A673 (cell line): ENCODE data around the gene PCK1. TPM values are rescaled to one million over a fixed set of nuclear protein-coding genes. Genes with fewer than 3 reads are reported as not detected.

Experiments used
- BruUV-seq: library from RNA; stranded (reverse); fragments of 400-500 nt; replicated peaks from 2 replicates; lab custom pipeline; 2021; lab: Mats Ljungman, UMichigan
- CTCF ChIA-PET: fragments of 300-600 bp; sonication (Branson Sonifier 250); formaldehyde crosslinking; loops from one replicate; lab custom pipeline; 2022; ENCODE audit warnings: antibody characterized with exemption; lab: Charles Lee
- POLR2A ChIA-PET: fragments of 300-600 bp; sonication (Branson Sonifier 250); formaldehyde crosslinking; loops from one replicate; lab custom pipeline; 2022; ENCODE audit warnings: antibody characterized with exemption; ENCODE audit not compliant: low non-redundant PET; lab: Charles Lee
- DNase-seq: peaks from one replicate; pipeline ENCODE4 v3.0.0-alpha.2; 2015; ENCODE audit warnings: low spot score
- H3K27ac ChIP-seq: fragments of 200-600 bp; sonication (generic); 2 replicates; pipeline ENCODE4 v1.5.1; 2016; ENCODE audit warnings: mixed run types, low read depth, mild to moderate bottlenecking, mixed read lengths, antibody characterized with exemption, low read length; ENCODE audit not compliant: poor library complexity, severe bottlenecking
- H3K27me3 ChIP-seq: fragments of 200-600 bp; sonication (generic); replicated peaks from 2 replicates; pipeline ENCODE4 v1.6.1; 2017; ENCODE audit warnings: mixed run types, low read depth, mild to moderate bottlenecking, mixed read lengths, antibody characterized with exemption, low read length; ENCODE audit not compliant: insufficient read depth, poor library complexity
- H3K36me3 ChIP-seq: fragments of 200-600 bp; sonication (generic); 2 replicates; pipeline ENCODE4 v1.6.1; 2016; ENCODE audit warnings: mixed run types, mild to moderate bottlenecking, mixed read lengths, antibody characterized with exemption, low read length; ENCODE audit not compliant: insufficient read depth, poor library complexity, severe bottlenecking
- H3K4me1 ChIP-seq: fragments of 200-600 bp; sonication (generic); 2 replicates; pipeline ENCODE4 v1.6.1; 2017; ENCODE audit warnings: mixed run types, mild to moderate bottlenecking, mixed read lengths, antibody characterized with exemption, low read length; ENCODE audit not compliant: insufficient read depth, poor library complexity, severe bottlenecking
- H3K4me3 ChIP-seq: fragments of 200-600 bp; sonication (generic); 2 replicates; pipeline ENCODE4 v1.5.1; 2016; ENCODE audit warnings: low read depth, mixed run types, mild to moderate bottlenecking, mixed read lengths, low read length; ENCODE audit not compliant: poor library complexity, severe bottlenecking
- H3K9me3 ChIP-seq: fragments of 200-600 bp; sonication (generic); 2 replicates; pipeline ENCODE4 v1.6.1; 2016; ENCODE audit warnings: mixed run types, low read depth, mild to moderate bottlenecking, mixed read lengths, antibody characterized with exemption, low read length; ENCODE audit not compliant: poor library complexity, severe bottlenecking
- EZH2 ChIP-seq: fragments of 200-600 bp; sonication (generic); IDR thresholded peaks from 2 replicates; pipeline ENCODE4 v1.6.1; 2017; ENCODE audit warnings: borderline replicate concordance, low read depth, mild to moderate bottlenecking, mixed read lengths, antibody characterized with exemption, low read length; ENCODE audit not compliant: poor library complexity, severe bottlenecking
- intact Hi-C: fragments of 100-400 bp; cut with micrococcal nuclease; formaldehyde crosslinking; loops from one replicate; pipeline ENCODE4 v1.10.0; 2022; ENCODE audit not compliant: unreplicated experiment
- total RNA-seq: library from RNA; stranded (reverse); gene quantifications from 2 replicates; pipeline ENCODE4 v1.2.3, GENCODE V29; 2021
- TF ChIP-seq, protein P1 (sequence below): fragments of 300-800, 200-600 bp; sonication (generic); conservative IDR thresholded peaks from 2 replicates; pipeline ENCODE4 v1.5.1; 2017; ENCODE audit warnings: low read depth, mild to moderate bottlenecking, antibody characterized with exemption, low read length, moderate library complexity, mixed read lengths

The PCK1 gene
- total RNA-seq, 1 experiment from 2014 or later: not detected

- no peak overlapping the region for H3K27ac ChIP-seq
- DNase-seq: no peak
- intact Hi-C loops: no loop called here
- ChIA-PET CTCF (no interaction called here), POLR2A (no interaction called here)
- TF ChIP-seq, protein P1, sequence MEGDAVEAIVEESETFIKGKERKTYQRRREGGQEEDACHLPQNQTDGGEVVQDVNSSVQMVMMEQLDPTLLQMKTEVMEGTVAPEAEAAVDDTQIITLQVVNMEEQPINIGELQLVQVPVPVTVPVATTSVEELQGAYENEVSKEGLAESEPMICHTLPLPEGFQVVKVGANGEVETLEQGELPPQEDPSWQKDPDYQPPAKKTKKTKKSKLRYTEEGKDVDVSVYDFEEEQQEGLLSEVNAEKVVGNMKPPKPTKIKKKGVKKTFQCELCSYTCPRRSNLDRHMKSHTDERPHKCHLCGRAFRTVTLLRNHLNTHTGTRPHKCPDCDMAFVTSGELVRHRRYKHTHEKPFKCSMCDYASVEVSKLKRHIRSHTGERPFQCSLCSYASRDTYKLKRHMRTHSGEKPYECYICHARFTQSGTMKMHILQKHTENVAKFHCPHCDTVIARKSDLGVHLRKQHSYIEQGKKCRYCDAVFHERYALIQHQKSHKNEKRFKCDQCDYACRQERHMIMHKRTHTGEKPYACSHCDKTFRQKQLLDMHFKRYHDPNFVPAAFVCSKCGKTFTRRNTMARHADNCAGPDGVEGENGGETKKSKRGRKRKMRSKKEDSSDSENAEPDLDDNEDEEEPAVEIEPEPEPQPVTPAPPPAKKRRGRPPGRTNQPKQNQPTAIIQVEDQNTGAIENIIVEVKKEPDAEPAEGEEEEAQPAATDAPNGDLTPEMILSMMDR: no peak
- no peak for TF ChIP-seq EZH2
- no TSS peak for BruUV-seq
- H3K27me3 ChIP-seq: peaks cover 7% of the 10 kb centered on the region
- no peaks in the 10 kb centered on the region for H3K4me1 ChIP-seq
- H3K4me3 ChIP-seq: no peak overlapping the region
- H3K36me3 ChIP-seq: no peaks in the 10 kb centered on the region
- no peaks in the 10 kb centered on the region for H3K9me3 ChIP-seq
These were observed 23.1 kb upstream of the PCK1 start for GRCh38 chr20:57537822-57538221.

DNA sequence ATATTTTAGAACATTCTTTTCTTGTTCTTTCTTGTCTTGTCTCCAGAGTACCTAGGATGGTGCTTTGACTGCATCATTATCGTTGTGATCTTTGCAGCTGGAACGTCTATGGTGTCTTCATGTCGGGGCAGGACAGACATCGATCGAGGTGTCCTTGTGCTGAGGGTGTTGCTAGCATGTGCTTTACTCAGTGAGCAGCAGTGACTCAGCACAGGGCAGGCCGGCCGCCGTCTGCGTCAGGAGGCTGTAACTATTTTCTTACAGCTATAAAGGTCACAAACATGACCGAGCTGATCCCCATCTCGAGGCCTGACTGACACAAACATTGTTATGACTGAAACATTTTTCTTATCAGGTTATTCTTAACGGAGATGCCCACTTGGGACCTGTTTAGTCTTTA, 21.0 kb upstream of the PCK1 start:
- Histone ChIP-seq H3K4me1 (no peaks in the 10 kb centered on the region), H3K27me3 (peaks cover 7% of the 10 kb centered on the region), H3K36me3 (no peaks in the 10 kb centered on the region), H3K9me3 (no peaks in the 10 kb centered on the region), H3K4me3 (no peak overlapping the region), H3K27ac (no peak overlapping the region)
- CTCF ChIA-PET: no interaction called here
- no peak for DNase-seq
- TF ChIP-seq EZH2: no peak
- POLR2A ChIA-PET: no interaction called here
- intact Hi-C loops: no loop called here
- no TSS peak for BruUV-seq

GRCh38 chr20:57540890-57541580, 19.9 kb upstream of the PCK1 start:
- ChIA-PET CTCF (no interaction called here), POLR2A (no interaction called here)
- Histone ChIP-seq H3K27ac (no peak overlapping the region), H3K9me3 (no peaks in the 10 kb centered on the region), H3K4me1 (no peaks in the 10 kb centered on the region), H3K4me3 (no peak overlapping the region), H3K27me3 (peaks cover 7% of the 10 kb centered on the region), H3K36me3 (no peaks in the 10 kb centered on the region)
- TF ChIP-seq, protein P1: no peak
- no peak for TF ChIP-seq EZH2
- intact Hi-C loops: no loop called here
- no TSS peak for BruUV-seq
- no peak for DNase-seq

- DNase-seq: no peak
- no peaks in the 10 kb centered on the region for H3K27me3 ChIP-seq
- H3K4me3 ChIP-seq: no peak overlapping the region
- no peaks in the 10 kb centered on the region for H3K4me1 ChIP-seq
- ChIA-PET POLR2A (no interaction called here), CTCF (no interaction called here)
- TF ChIP-seq EZH2: no peak
- TF ChIP-seq, protein P1: no peak
- no peak overlapping the region for H3K27ac ChIP-seq
- H3K36me3 ChIP-seq: no peaks in the 10 kb centered on the region
- no peaks in the 10 kb centered on the region for H3K9me3 ChIP-seq
- no TSS peak for BruUV-seq
- intact Hi-C loops: no loop called here
These were observed 17.2 kb upstream of the PCK1 start for GRCh38 chr20:57543754-57544153.
